SK-N-MC (cell line): ENCODE data around the gene ABCC1.
A peak's percentile ranks its signal among the peaks of the same experiment; 100 is the strongest.

Source experiments
- DNase-seq: peaks from one replicate; pipeline ENCODE4 v3.0.0-alpha.2; 2011; ENCODE audit warnings: low read depth, low spot score
- H3K27ac ChIP-seq: fragments of 200-600 bp; sonication (generic); 2 replicates; pipeline ENCODE4 v1.5.1; 2016; ENCODE audit warnings: mixed run types
- H3K36me3 ChIP-seq: fragments of 200-600 bp; sonication (generic); 2 replicates; pipeline ENCODE4 v1.6.1; 2017; ENCODE audit warnings: antibody characterized with exemption, low read length, mixed read lengths; ENCODE audit not compliant: insufficient read depth
- H3K4me3 ChIP-seq: fragments of 200-600 bp; sonication (generic); 2 replicates; pipeline ENCODE4 v1.5.1; 2016
- H3K9ac ChIP-seq: fragments of 200-600 bp; sonication (generic); 2 replicates; pipeline ENCODE4 v1.8.0; 2017; ENCODE audit warnings: mixed run types, mixed read lengths; ENCODE audit not compliant: insufficient read length
- H3K9me3 ChIP-seq: fragments of 200-600 bp; sonication (generic); 2 replicates; pipeline ENCODE4 v1.6.1; 2017; ENCODE audit warnings: low read depth, mild to moderate bottlenecking, antibody characterized with exemption, low read length, moderate library complexity, mixed read lengths
- EZH2 ChIP-seq: fragments of 200-600 bp; sonication (generic); IDR thresholded peaks from one replicate; pipeline ENCODE4 v1.6.1; 2017; ENCODE audit warnings: antibody characterized with exemption
- FOXP2 ChIP-seq: optimal IDR thresholded peaks from 2 replicates; pipeline ENCODE3; 2011; ENCODE audit warnings: mild to moderate bottlenecking, moderate library complexity; ENCODE audit not compliant: insufficient read depth; ENCODE audit errors: extremely low read length, control extremely low read depth
- POLR2AphosphoS5 ChIP-seq: IDR thresholded peaks from 2 replicates; pipeline ENCODE4 v1.6.1; 2012; ENCODE audit warnings: mild to moderate bottlenecking, low read depth, low read length, borderline replicate concordance

The ABCC1 gene

GRCh38 chr16:15988268-15989013 is 39.0 kb downstream of the ABCC1 start:
- H3K27ac ChIP-seq = no peak overlapping the region

GRCh38 chr16:15990902-15991301 is 41.5 kb downstream of the ABCC1 start:
- no peak overlapping the region for H3K27ac ChIP-seq

More at GRCh38 chr16:15988268-15989013, 39.0 kb downstream of the ABCC1 start:
- DNase-seq = no peak
- Histone ChIP-seq H3K9ac (no peak overlapping the region), H3K9me3 (no peaks in the 10 kb centered on the region), H3K4me3 (no peak overlapping the region), H3K36me3 (no peaks in the 10 kb centered on the region)
- TF ChIP-seq EZH2 (no peak), POLR2AphosphoS5 (no peak), FOXP2 (no peak)

GRCh38 chr16:15993128-15993527 is 43.7 kb downstream of the ABCC1 start:
- no peak for DNase-seq
- no peaks in the 10 kb centered on the region for H3K36me3 ChIP-seq
- no peaks in the 10 kb centered on the region for H3K9me3 ChIP-seq
- no peak overlapping the region for H3K27ac ChIP-seq
- no peak for TF ChIP-seq POLR2AphosphoS5
- TF ChIP-seq EZH2 = no peak
- TF ChIP-seq FOXP2 = no peak
- H3K4me3 ChIP-seq = no peak overlapping the region
- H3K9ac ChIP-seq = no peak overlapping the region

More at GRCh38 chr16:15990902-15991301, 41.5 kb downstream of the ABCC1 start:
- TF ChIP-seq EZH2 (no peak), POLR2AphosphoS5 (no peak), FOXP2 (no peak)
- DNase-seq = no peak
- Histone ChIP-seq H3K36me3 (no peaks in the 10 kb centered on the region), H3K4me3 (no peak overlapping the region), H3K9ac (no peak overlapping the region), H3K9me3 (no peaks in the 10 kb centered on the region)

GRCh38 chr16:15993541-15993940 is 44.1 kb downstream of the ABCC1 start:
- no peak for DNase-seq
- H3K4me3 ChIP-seq = no peak overlapping the region
- H3K9me3 ChIP-seq = no peaks in the 10 kb centered on the region
- no peak overlapping the region for H3K27ac ChIP-seq
- no peak overlapping the region for H3K9ac ChIP-seq
- TF ChIP-seq EZH2 (no peak), POLR2AphosphoS5 (no peak), FOXP2 (no peak)
- H3K36me3 ChIP-seq = no peaks in the 10 kb centered on the region

- Histone ChIP-seq H3K36me3 (no peaks in the 10 kb centered on the region), H3K4me3 (no peak overlapping the region), H3K27ac (peak overlapping the region; percentile 46; the same call in 1 of the 2 replicates), H3K9ac (no peak overlapping the region), H3K9me3 (no peaks in the 10 kb centered on the region)
- DNase-seq = no peak
- no peak for TF ChIP-seq POLR2AphosphoS5
- TF ChIP-seq EZH2 = no peak
- no peak for TF ChIP-seq FOXP2
Observed at GRCh38 chr16:15993946-15994665, 44.7 kb downstream of the ABCC1 start.

GRCh38 chr16:15996432-15997109 is 47.2 kb downstream of the ABCC1 start:
- TF ChIP-seq POLR2AphosphoS5 (no peak), FOXP2 (no peak), EZH2 (no peak)
- no peak for DNase-seq
- H3K27ac ChIP-seq = no peak overlapping the region

GRCh38 chr16:16000685-16001084 is 51.3 kb downstream of the ABCC1 start:
- Histone ChIP-seq H3K27ac (no peak overlapping the region), H3K9me3 (no peaks in the 10 kb centered on the region), H3K4me3 (no peak overlapping the region), H3K9ac (no peak overlapping the region), H3K36me3 (no peaks in the 10 kb centered on the region)
- TF ChIP-seq POLR2AphosphoS5 (no peak), EZH2 (no peak), FOXP2 (no peak)
- no peak for DNase-seq

More at GRCh38 chr16:15996432-15997109, 47.2 kb downstream of the ABCC1 start:
- H3K4me3 ChIP-seq = no peak overlapping the region
- no peaks in the 10 kb centered on the region for H3K9me3 ChIP-seq
- H3K9ac ChIP-seq = no peak overlapping the region
- H3K36me3 ChIP-seq = no peaks in the 10 kb centered on the region
